Measurements from ENCODE around the gene PRPH.
A peak's percentile ranks its signal among the peaks of the same experiment; 100 is the strongest.

PRPH gene

DNA sequence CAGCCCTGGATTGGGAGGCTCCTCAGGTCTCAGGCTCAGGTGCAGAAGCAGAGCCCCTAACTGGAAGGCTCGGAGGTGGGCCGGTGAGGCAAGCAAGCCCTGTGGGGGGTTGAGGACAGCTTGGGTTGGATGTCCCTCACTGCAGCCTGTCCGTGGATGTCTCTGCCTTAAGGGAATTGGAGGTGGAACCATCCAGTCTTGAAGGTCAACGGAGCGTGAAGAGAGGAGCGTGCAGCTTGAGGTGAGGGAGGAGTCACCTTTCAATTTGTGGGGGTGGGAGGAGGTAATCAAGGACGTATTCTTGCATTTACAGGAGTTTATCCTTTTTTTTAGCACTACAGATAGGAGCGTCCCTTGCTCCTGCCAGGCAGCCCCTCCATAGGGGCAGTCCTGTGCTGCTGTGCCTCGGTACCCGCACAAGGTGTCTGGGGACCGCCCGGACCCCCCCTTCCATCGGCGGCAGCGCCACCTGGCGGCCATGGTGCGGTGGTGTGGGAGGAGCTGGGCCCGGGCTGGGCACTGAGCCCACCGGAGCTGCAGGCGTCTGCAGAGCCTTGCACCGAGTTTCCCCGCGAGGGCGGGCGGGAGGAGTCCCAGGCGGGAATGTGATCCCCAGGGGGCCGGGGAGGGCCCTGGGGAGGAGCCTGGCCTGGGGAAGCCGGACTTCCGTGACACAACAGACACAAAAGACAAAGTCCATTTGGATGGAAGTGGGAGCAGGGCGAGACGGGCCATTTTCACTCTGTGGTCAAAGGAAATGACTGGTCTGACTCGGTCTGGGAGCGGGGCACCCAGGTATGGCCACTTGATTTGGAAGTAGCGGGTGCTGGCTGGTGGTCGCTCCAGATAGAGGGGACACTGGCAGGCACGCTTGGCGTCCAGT lies 52.6 kb downstream of the PRPH start:
- DNase-seq, result peak; percentile 38
